ENCODE data around the gene ACRBP. TPM values are rescaled to one million over a fixed set of nuclear protein-coding genes. Genes with fewer than 3 reads are reported as not detected.

Gene ACRBP
- total RNA-seq, 5 donors from 2014 or later (not counting 1 experiment from before 2014, with no cell fraction given), result 2.4 to 11.1 (median 6.5) TPM

- Mint-ChIP-seq H3K27me3 (no peaks in the 10 kb centered on the region), H3K4me1 (no peaks in the 10 kb centered on the region), H3K9me3 (no peaks in the 10 kb centered on the region), H3K27ac (no peak overlapping the region), H3K36me3 (peaks cover 78% of the 10 kb centered on the region), H3K4me3 (no peak overlapping the region)
- H3K4me1 ChIP-seq (ENCODE audit: control insufficient read depth in 1 of 2, extremely low read depth in 1 of 2, insufficient read depth in 2 of 2, low read length in 2 of 2), result no peaks in the 10 kb centered on the region
- no peak overlapping the region for H3K4me3 ChIP-seq (ENCODE audit: control insufficient read depth in 1 of 2, extremely low read depth in 1 of 2, low read length in 1 of 2)
- no peak overlapping the region for H3K27ac ChIP-seq (ENCODE audit: low read length)
- WGBS (ENCODE audit: insufficient coverage), result 93% methylated on average over 7 of the region's 18 CpGs
- DNase-seq, result no peak
- H3K9me3 ChIP-seq, result no peaks in the 10 kb centered on the region
- POLR2A ChIA-PET, result interaction anchor here in 1 of 2 donors (0.5 kb wide), 1 partner anchor 109 kb away, joined by 4 read pairs; no protein-coding TSS in a partner anchor
- H3K36me3 ChIP-seq (ENCODE audit: control insufficient read depth in 2 of 2, extremely low read depth in 1 of 2, insufficient read depth in 1 of 2, low read length in 1 of 2), result peaks cover 27 to 97% of the 10 kb centered on the region in 2 donors
- CTCF ChIA-PET, result no interaction called here
- no peaks in the 10 kb centered on the region for H3K27me3 ChIP-seq (replicated peaks in 1 of 2; ENCODE audit: control insufficient read depth in 2 of 2, extremely low read depth in 1 of 2, insufficient read depth in 2 of 2, low read length in 1 of 2)
- ATAC-seq (replicated peaks in 1 of 4), result no peak
These were observed 24.9 kb upstream of the ACRBP start for GRCh38 chr12:6672143-6672542.

DNA sequence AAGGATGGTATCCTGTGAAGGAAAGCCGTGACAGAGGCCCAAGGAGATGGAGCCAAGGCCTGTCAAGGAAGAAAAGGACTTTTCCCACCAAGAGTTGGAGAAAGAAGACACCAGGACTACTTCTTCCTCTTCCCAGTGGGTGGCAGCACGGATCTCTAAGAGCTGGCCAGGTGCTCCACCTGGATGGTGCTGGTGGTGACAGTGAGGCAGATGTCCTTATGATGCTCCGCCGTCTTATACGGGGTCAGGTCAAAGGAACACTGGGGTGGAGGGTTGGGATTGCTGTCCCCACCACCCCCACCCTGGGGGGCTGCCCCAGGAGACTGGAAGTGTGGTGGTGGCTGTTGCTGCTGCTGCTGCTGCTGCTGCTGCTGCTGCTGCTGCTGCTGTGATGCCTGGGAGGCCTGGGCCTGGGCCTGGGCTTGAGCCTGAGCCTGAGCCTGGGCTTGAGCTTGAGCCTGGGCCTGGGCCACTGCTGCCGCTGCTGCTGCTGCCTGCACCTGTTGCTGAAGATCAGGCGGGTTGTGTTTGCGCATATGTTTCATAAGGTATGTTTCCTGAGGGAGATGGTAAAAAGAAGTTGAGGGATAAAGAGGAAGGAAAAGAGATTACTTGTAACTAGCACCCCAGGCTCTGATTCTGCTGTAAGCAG is 20.5 kb upstream of the ACRBP start:
- peaks cover 0 to 5% of the 10 kb centered on the region in 2 experiments for H3K4me1 ChIP-seq (ENCODE audit: control insufficient read depth in 1 of 2, extremely low read depth in 1 of 2, insufficient read depth in 2 of 2, low read length in 2 of 2)
- no peaks in the 10 kb centered on the region for H3K9me3 ChIP-seq
- Mint-ChIP-seq H3K4me1 (peaks cover 10 to 18% (median 16%) of the 10 kb centered on the region in 3 donors), H3K27ac (no peak overlapping the region), H3K9me3 (peaks cover 0 to 2% (median 0%) of the 10 kb centered on the region in 3 donors), H3K4me3 (no peak overlapping the region), H3K36me3 (peaks cover 50% of the 10 kb centered on the region), H3K27me3 (no peaks in the 10 kb centered on the region)
- 100% methylated on average over 2 of the region's 8 CpGs for WGBS (ENCODE audit: insufficient coverage)
- no peak overlapping the region for H3K4me3 ChIP-seq (ENCODE audit: control insufficient read depth in 1 of 2, extremely low read depth in 1 of 2, low read length in 1 of 2)
- H3K36me3 ChIP-seq (ENCODE audit: control insufficient read depth in 2 of 2, extremely low read depth in 1 of 2, insufficient read depth in 1 of 2, low read length in 1 of 2), result peaks cover 27 to 60% of the 10 kb centered on the region in 2 donors
- ChIA-PET POLR2A (interaction anchor here (0.6 kb wide), 2 partner anchors 32 to 153 kb away, joined by 3 read pairs; no protein-coding TSS in a partner anchor), CTCF (interaction anchor here in 1 of 2 donors (0.6 to 1.1 kb wide), 2 partner anchors 11 to 17 kb away, joined by 3 read pairs; no protein-coding TSS in a partner anchor)
- DNase-seq (no peak), ATAC-seq (replicated peaks in 1 of 4) (no peak)
- no peak overlapping the region for H3K27ac ChIP-seq (ENCODE audit: low read length)
- no peaks in the 10 kb centered on the region for H3K27me3 ChIP-seq (replicated peaks in 1 of 2; ENCODE audit: control insufficient read depth in 2 of 2, extremely low read depth in 1 of 2, insufficient read depth in 2 of 2, low read length in 1 of 2)

DNA sequence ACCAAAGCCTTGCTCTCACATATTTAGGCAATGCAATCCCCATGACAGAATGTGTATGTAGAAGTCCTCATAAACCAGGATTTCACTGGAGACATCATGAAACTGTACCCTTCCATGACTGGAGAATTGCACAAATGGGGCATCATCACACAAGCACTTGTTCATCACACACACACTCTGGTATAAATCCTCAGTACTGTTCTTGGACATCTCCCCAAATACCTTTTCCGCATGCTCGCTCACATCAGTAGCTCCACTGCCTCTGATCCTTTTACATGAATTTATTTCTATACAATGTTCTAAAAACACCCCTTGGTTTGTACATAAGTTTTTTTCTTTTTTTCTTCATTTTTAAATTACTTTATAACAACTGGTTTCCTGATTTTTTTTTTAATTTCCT is 19.0 kb upstream of the ACRBP start:
- no peaks in the 10 kb centered on the region for H3K27me3 ChIP-seq (replicated peaks in 1 of 2; ENCODE audit: control insufficient read depth in 2 of 2, extremely low read depth in 1 of 2, insufficient read depth in 2 of 2, low read length in 1 of 2)
- Mint-ChIP-seq H3K9me3 (peaks cover 0 to 2% (median 0%) of the 10 kb centered on the region in 3 donors), H3K27ac (no peak overlapping the region), H3K4me1 (peaks cover 21 to 29% (median 25%) of the 10 kb centered on the region in 3 donors), H3K27me3 (no peaks in the 10 kb centered on the region), H3K4me3 (no peak overlapping the region), H3K36me3 (peaks cover 35% of the 10 kb centered on the region)
- ATAC-seq (replicated peaks in 1 of 4), result no peak
- DNase-seq, result no peak
- H3K36me3 ChIP-seq (ENCODE audit: control insufficient read depth in 2 of 2, extremely low read depth in 1 of 2, insufficient read depth in 1 of 2, low read length in 1 of 2), result peaks cover 19 to 45% of the 10 kb centered on the region in 2 donors
- peaks cover 10 to 16% of the 10 kb centered on the region in 2 experiments for H3K4me1 ChIP-seq (ENCODE audit: control insufficient read depth in 1 of 2, extremely low read depth in 1 of 2, insufficient read depth in 2 of 2, low read length in 2 of 2)
- no peak overlapping the region for H3K4me3 ChIP-seq (ENCODE audit: control insufficient read depth in 1 of 2, extremely low read depth in 1 of 2, low read length in 1 of 2)
- POLR2A ChIA-PET, result no interaction called here
- CTCF ChIA-PET, result no interaction called here
- no peak overlapping the region for H3K27ac ChIP-seq (ENCODE audit: low read length)
- no CpG with 5 or more reads among the region's 2 CpGs for WGBS (ENCODE audit: insufficient coverage)
- H3K9me3 ChIP-seq, result no peaks in the 10 kb centered on the region

DNA sequence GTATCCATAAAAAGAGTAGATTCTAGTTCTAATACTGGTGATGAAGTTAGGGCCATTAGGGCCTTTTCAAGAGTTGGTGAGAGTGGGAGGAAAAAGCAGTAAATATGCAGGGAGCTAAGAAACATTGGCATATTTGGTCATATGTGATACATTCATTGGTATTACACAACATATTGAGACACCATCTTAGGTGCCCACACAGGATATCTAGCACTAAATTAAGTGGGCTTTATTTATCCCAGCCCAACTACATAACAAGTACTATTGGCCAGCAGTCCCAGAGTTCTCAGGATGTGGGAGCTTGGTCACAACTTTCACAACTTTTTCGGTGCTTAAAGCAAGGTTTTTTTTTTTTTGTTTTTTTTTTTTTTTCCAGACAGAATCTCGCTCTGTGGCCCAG is 17.7 kb upstream of the ACRBP start:
- CTCF ChIA-PET, result interaction anchor here (0.5 to 1.5 kb wide), 5 partner anchors 21 to 607 kb away, joined by 3 to 6 read pairs (median 4); partner anchors contain the start of gene ZNF384 (in 1 of the 2)
- no peak overlapping the region for H3K4me3 ChIP-seq (ENCODE audit: control insufficient read depth in 1 of 2, extremely low read depth in 1 of 2, low read length in 1 of 2)
- Mint-ChIP-seq H3K9me3 (peaks cover 0 to 2% (median 0%) of the 10 kb centered on the region in 3 donors), H3K27ac (peak overlapping the region in 1 of 2 donors; percentile 47), H3K36me3 (peaks cover 25% of the 10 kb centered on the region), H3K27me3 (no peaks in the 10 kb centered on the region), H3K4me1 (peaks cover 26 to 30% (median 29%) of the 10 kb centered on the region in 3 donors), H3K4me3 (no peak overlapping the region)
- no peaks in the 10 kb centered on the region for H3K27me3 ChIP-seq (replicated peaks in 1 of 2; ENCODE audit: control insufficient read depth in 2 of 2, extremely low read depth in 1 of 2, insufficient read depth in 2 of 2, low read length in 1 of 2)
- WGBS (ENCODE audit: insufficient coverage), result 80% methylated on average over 1 of the region's 2 CpGs
- POLR2A ChIA-PET, result interaction anchor here in 1 of 2 donors (0.6 kb wide), 1 partner anchor 72 kb away, joined by 9 read pairs; no protein-coding TSS in a partner anchor
- peaks cover 10 to 16% of the 10 kb centered on the region in 2 experiments for H3K4me1 ChIP-seq (ENCODE audit: control insufficient read depth in 1 of 2, extremely low read depth in 1 of 2, insufficient read depth in 2 of 2, low read length in 2 of 2)
- H3K9me3 ChIP-seq, result no peaks in the 10 kb centered on the region
- peaks cover 8 to 33% of the 10 kb centered on the region in 2 donors for H3K36me3 ChIP-seq (ENCODE audit: control insufficient read depth in 2 of 2, extremely low read depth in 1 of 2, insufficient read depth in 1 of 2, low read length in 1 of 2)
- DNase-seq, result no peak
- H3K27ac ChIP-seq (ENCODE audit: low read length), result no peak overlapping the region
- ATAC-seq (replicated peaks in 1 of 4), result no peak

GRCh38 chr12:6662906-6663742 is 15.9 kb upstream of the ACRBP start, which contains the start of gene ING4:
Gene ING4, minus strand, starts transcription at chr12:6663119. Its CDS starts 18 bp downstream, at chr12:6663101.
- 0% methylated on average over 28 of the region's 37 CpGs for WGBS (ENCODE audit: insufficient coverage)

DNA sequence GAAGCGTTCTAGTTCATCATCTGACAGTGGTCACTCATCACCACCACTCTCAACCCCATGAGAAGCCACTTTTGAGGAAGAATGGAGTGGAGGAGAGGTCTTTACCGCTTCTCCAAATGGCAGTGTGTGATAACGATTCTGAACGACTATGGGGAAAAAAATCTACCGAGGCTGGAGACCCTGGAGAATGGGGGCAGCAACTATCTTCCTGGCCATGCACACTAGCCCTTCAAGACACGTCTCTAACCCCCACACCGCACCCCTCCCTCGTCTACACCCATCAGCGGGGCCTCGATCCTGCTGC is 15.3 kb upstream of the ACRBP start:
- peak overlapping the region; percentile 91 to 93 (median 91) for H3K4me3 Mint-ChIP-seq
- peaks cover 10 to 16% of the 10 kb centered on the region in 2 experiments for H3K4me1 ChIP-seq (ENCODE audit: control insufficient read depth in 1 of 2, extremely low read depth in 1 of 2, insufficient read depth in 2 of 2, low read length in 2 of 2)
- peaks cover 36 to 40% (median 40%) of the 10 kb centered on the region in 3 donors for H3K4me1 Mint-ChIP-seq
- ATAC-seq (replicated peaks in 1 of 4), result peak; percentile 56 to 59 (median 58)
- ChIA-PET POLR2A (no interaction called here), CTCF (interaction anchor here in 1 of 2 donors (0.6 kb wide), 1 partner anchor 35 kb away, joined by 4 read pairs; no protein-coding TSS in a partner anchor)
- no peaks in the 10 kb centered on the region for H3K27me3 Mint-ChIP-seq
- peaks cover 3 to 15% of the 10 kb centered on the region in 2 donors for H3K36me3 ChIP-seq (ENCODE audit: control insufficient read depth in 2 of 2, extremely low read depth in 1 of 2, insufficient read depth in 1 of 2, low read length in 1 of 2)
- 0% methylated on average over 6 of the region's 10 CpGs for WGBS (ENCODE audit: insufficient coverage)
- peak overlapping the region; percentile 61 for H3K27ac ChIP-seq (ENCODE audit: low read length)
- no peak for DNase-seq
- H3K27me3 ChIP-seq (replicated peaks in 1 of 2; ENCODE audit: control insufficient read depth in 2 of 2, extremely low read depth in 1 of 2, insufficient read depth in 2 of 2, low read length in 1 of 2), result no peaks in the 10 kb centered on the region
- no peaks in the 10 kb centered on the region for H3K9me3 ChIP-seq
- H3K4me3 ChIP-seq (ENCODE audit: control insufficient read depth in 1 of 2, extremely low read depth in 1 of 2, low read length in 1 of 2), result peak overlapping the region; percentile 81 to 89
- H3K9me3 Mint-ChIP-seq, result peaks cover 0 to 2% (median 0%) of the 10 kb centered on the region in 3 donors
- H3K36me3 Mint-ChIP-seq, result peaks cover 14% of the 10 kb centered on the region
- peak overlapping the region; percentile 93 to 98 for H3K27ac Mint-ChIP-seq

More at GRCh38 chr12:6662906-6663742, 15.9 kb upstream of the ACRBP start, which contains the start of gene ING4:
- H3K27me3 ChIP-seq (replicated peaks in 1 of 2; ENCODE audit: control insufficient read depth in 2 of 2, extremely low read depth in 1 of 2, insufficient read depth in 2 of 2, low read length in 1 of 2), result no peaks in the 10 kb centered on the region
- H3K36me3 Mint-ChIP-seq, result peaks cover 20% of the 10 kb centered on the region
- H3K27ac ChIP-seq (ENCODE audit: low read length), result peak within 1 kb of the TSS; percentile 84
- CTCF ChIA-PET, result interaction anchor here (0.6 to 1.3 kb wide), 7 partner anchors 10 to 203 kb away, joined by 3 to 12 read pairs (median 3); partner anchors contain the start of gene ZNF384 (in 1 of the 2)
- DNase-seq, result peak; percentile 80 to 99 (median 97)
- H3K9me3 ChIP-seq, result no peaks in the 10 kb centered on the region
- peak; percentile 98 to 99 (median 99) for ATAC-seq (replicated peaks in 1 of 4)
- H3K27ac Mint-ChIP-seq, result peak within 1 kb of the TSS; percentile 93 to 98
- H3K4me3 Mint-ChIP-seq, result peak within 1 kb of the TSS; percentile 91 to 93 (median 91)
- no peaks in the 10 kb centered on the region for H3K27me3 Mint-ChIP-seq
- H3K4me3 ChIP-seq (ENCODE audit: control insufficient read depth in 1 of 2, extremely low read depth in 1 of 2, low read length in 1 of 2), result peak within 1 kb of the TSS; percentile 81 to 89
- peaks cover 0 to 2% (median 0%) of the 10 kb centered on the region in 3 donors for H3K9me3 Mint-ChIP-seq
- peaks cover 3 to 19% of the 10 kb centered on the region in 2 donors for H3K36me3 ChIP-seq (ENCODE audit: control insufficient read depth in 2 of 2, extremely low read depth in 1 of 2, insufficient read depth in 1 of 2, low read length in 1 of 2)
- H3K4me1 ChIP-seq (ENCODE audit: control insufficient read depth in 1 of 2, extremely low read depth in 1 of 2, insufficient read depth in 2 of 2, low read length in 2 of 2), result peaks cover 10 to 16% of the 10 kb centered on the region in 2 experiments
- H3K4me1 Mint-ChIP-seq, result peaks cover 36 to 40% (median 38%) of the 10 kb centered on the region in 3 donors
- POLR2A ChIA-PET, result interaction anchor here (0.7 to 1.3 kb wide), 2 partner anchors 26 to 27 kb away, joined by 3 to 12 read pairs; partner anchors contain the start of gene ZNF384 (in 1 of the 2)
